Parathyroid adenoma (tissue), 2 donors: ENCODE results near the gene UCMA.

ENCODE experiments used
- H2AFZ ChIP-seq: fragments of 300-600 bp; sonication (generic); one replicate; pipeline ENCODE4 v1.7.0; 2017; ENCODE audit warnings: antibody characterized with exemption, mild to moderate bottlenecking
- H3K27ac ChIP-seq: fragments of 300-600 bp; sonication (generic); one replicate; pipeline ENCODE4 v1.7.0; 2017
- H3K27me3 ChIP-seq: fragments of 300-600 bp; sonication (generic); one replicate; pipeline ENCODE4 v1.7.0; 2017; ENCODE audit warnings: low read length; ENCODE audit not compliant: control insufficient read depth, insufficient read depth
- H3K36me3 ChIP-seq: fragments of 300-600 bp; sonication (generic); one replicate; pipeline ENCODE4 v1.7.0; 2017; ENCODE audit warnings: low read length; ENCODE audit not compliant: control insufficient read depth, insufficient read depth
- H3K4me1 ChIP-seq: fragments of 300-600 bp; sonication (generic); one replicate; pipeline ENCODE4 v1.7.0; 2017; ENCODE audit warnings: control low read depth
- H3K4me2 ChIP-seq: fragments of 300-600 bp; sonication (generic); one replicate; pipeline ENCODE4 v1.7.0; 2017; ENCODE audit warnings: low read length
- H3K4me3 ChIP-seq: fragments of 300-600 bp; sonication (generic); one replicate; pipeline ENCODE4 v1.7.0; 2017; ENCODE audit warnings: low read depth, low read length
- H3K79me2 ChIP-seq: fragments of 300-600 bp; sonication (generic); one replicate; pipeline ENCODE4 v1.7.0; 2017; ENCODE audit warnings: control low read depth
- H3K9ac ChIP-seq: fragments of 300-600 bp; sonication (generic); one replicate; pipeline ENCODE4 v1.7.0; 2017; ENCODE audit warnings: mild to moderate bottlenecking
- H3K9me3 ChIP-seq: fragments of 300-600 bp; sonication (generic); one replicate; pipeline ENCODE4 v1.7.0; 2017; ENCODE audit warnings: low read length; ENCODE audit not compliant: control insufficient read depth
- CTCF ChIP-seq: fragments of 300-600 bp; sonication (generic); IDR thresholded peaks from one replicate; pipeline ENCODE4 v1.7.0; 2017; ENCODE audit warnings: antibody characterized with exemption, mild to moderate bottlenecking
- donor health status: primary hyperparathyroidism.

The UCMA gene

GRCh38 chr10:13193637-13194036 is 40.5 kb downstream of the UCMA start:
- H3K4me2 ChIP-seq: no peak overlapping the region
- no peak overlapping the region for H3K27ac ChIP-seq
- no peak for TF ChIP-seq CTCF
- no peaks in the 10 kb centered on the region for H3K27me3 ChIP-seq
- no peak overlapping the region for H2AFZ ChIP-seq
- H3K9ac ChIP-seq: no peak overlapping the region
- H3K4me1 ChIP-seq: no peaks in the 10 kb centered on the region
- no peaks in the 10 kb centered on the region for H3K36me3 ChIP-seq
- no peak overlapping the region for H3K4me3 ChIP-seq
- no peaks in the 10 kb centered on the region for H3K9me3 ChIP-seq
- H3K79me2 ChIP-seq: no peaks in the 10 kb centered on the region

- no peak for TF ChIP-seq CTCF
- H3K9me3 ChIP-seq: no peaks in the 10 kb centered on the region
- no peaks in the 10 kb centered on the region for H3K4me1 ChIP-seq
- no peak overlapping the region for H3K4me2 ChIP-seq
- no peaks in the 10 kb centered on the region for H3K36me3 ChIP-seq
- H3K4me3 ChIP-seq: no peak overlapping the region
- no peak overlapping the region for H3K27ac ChIP-seq
- no peaks in the 10 kb centered on the region for H3K27me3 ChIP-seq
- no peak overlapping the region for H3K9ac ChIP-seq
- no peaks in the 10 kb centered on the region for H3K79me2 ChIP-seq
- no peak overlapping the region for H2AFZ ChIP-seq
Observed at GRCh38 chr10:13191362-13191761, 42.8 kb downstream of the UCMA start.

- H3K79me2 ChIP-seq: no peaks in the 10 kb centered on the region
Observed at GRCh38 chr10:13190816-13191215, 43.4 kb downstream of the UCMA start.

GRCh38 chr10:13189961-13190360 is 44.2 kb downstream of the UCMA start:
- no peak overlapping the region for H3K9ac ChIP-seq
- no peak overlapping the region for H2AFZ ChIP-seq
- TF ChIP-seq CTCF: no peak
- H3K79me2 ChIP-seq: no peaks in the 10 kb centered on the region
- H3K9me3 ChIP-seq: no peaks in the 10 kb centered on the region
- no peaks in the 10 kb centered on the region for H3K27me3 ChIP-seq
- no peaks in the 10 kb centered on the region for H3K4me1 ChIP-seq
- no peak overlapping the region for H3K4me3 ChIP-seq
- peak overlapping the region; percentile 27 for H3K27ac ChIP-seq
- no peak overlapping the region for H3K4me2 ChIP-seq
- H3K36me3 ChIP-seq: no peaks in the 10 kb centered on the region

More at GRCh38 chr10:13190816-13191215, 43.4 kb downstream of the UCMA start:
- Histone ChIP-seq H3K9ac (no peak overlapping the region), H3K27me3 (no peaks in the 10 kb centered on the region), H3K4me1 (no peaks in the 10 kb centered on the region), H3K36me3 (no peaks in the 10 kb centered on the region), H3K4me3 (no peak overlapping the region), H2AFZ (no peak overlapping the region), H3K4me2 (no peak overlapping the region), H3K27ac (no peak overlapping the region), H3K9me3 (no peaks in the 10 kb centered on the region)
- no peak for TF ChIP-seq CTCF

- no peaks in the 10 kb centered on the region for H3K36me3 ChIP-seq
- no peaks in the 10 kb centered on the region for H3K4me1 ChIP-seq
- no peaks in the 10 kb centered on the region for H3K27me3 ChIP-seq
- no peak overlapping the region for H3K27ac ChIP-seq
- H3K4me3 ChIP-seq: no peak overlapping the region
- H3K4me2 ChIP-seq: no peak overlapping the region
- no peaks in the 10 kb centered on the region for H3K9me3 ChIP-seq
- TF ChIP-seq CTCF: no peak
- no peaks in the 10 kb centered on the region for H3K79me2 ChIP-seq
- no peak overlapping the region for H3K9ac ChIP-seq
- H2AFZ ChIP-seq: no peak overlapping the region
Observed at GRCh38 chr10:13188593-13188992, 45.6 kb downstream of the UCMA start.
